Activated naive CD4-positive, alpha-beta T cell treated with anti-CD3 and anti-CD28 coated beads for 36 hours (primary cell): ENCODE results near the gene KCNJ6. TPM values are rescaled to one million over a fixed set of nuclear protein-coding genes. Genes with fewer than 3 reads are reported as not detected.
"Not testable (repeated sequence)": the region's sequence is repeated elsewhere in the genome, so short reads cannot be mapped to it uniquely, and the experiment has no call there.

ENCODE experiments used
- CTCF ChIA-PET: fragments of 350-600 bp; sonication (Branson Sonifier 250); formaldehyde crosslinking; loops from one replicate; lab custom pipeline; 2021; ENCODE audit warnings: antibody characterized with exemption; lab: Charles Lee
- DNase-seq: peaks from one replicate; pipeline ENCODE4 v3.0.0-alpha.2; 2020
- H3K27ac Mint-ChIP-seq: one replicate; pipeline ENCODE4 v1.8.0; 2021; ENCODE audit warnings: mild to moderate bottlenecking, mixed read lengths
- H3K27me3 Mint-ChIP-seq: one replicate; pipeline ENCODE4 v1.8.0; 2021; ENCODE audit warnings: low read depth, mixed read lengths
- H3K36me3 Mint-ChIP-seq: one replicate; pipeline ENCODE4 v1.8.0; 2021; ENCODE audit warnings: low read depth, mixed read lengths
- H3K4me1 Mint-ChIP-seq: one replicate; pipeline ENCODE4 v1.8.0; 2021; ENCODE audit warnings: low read depth, mixed read lengths
- H3K4me3 Mint-ChIP-seq: one replicate; pipeline ENCODE4 v1.8.0; 2021; ENCODE audit warnings: mild to moderate bottlenecking, moderate library complexity, mixed read lengths
- H3K9me3 Mint-ChIP-seq: one replicate; pipeline ENCODE4 v1.8.0; 2021; ENCODE audit warnings: mixed read lengths
- intact Hi-C: fragments of 100-400 bp; cut with micrococcal nuclease; formaldehyde crosslinking; loops from one replicate; pipeline ENCODE4 v1.15.1; 2023
- total RNA-seq, 2 experiments: library from RNA; stranded (reverse); gene quantifications; one replicate each; pipeline ENCODE4 v1.2.3, GENCODE V29; 2021

The KCNJ6 gene
- total RNA-seq, 2 experiments from 2014 or later, result not detected

DNA sequence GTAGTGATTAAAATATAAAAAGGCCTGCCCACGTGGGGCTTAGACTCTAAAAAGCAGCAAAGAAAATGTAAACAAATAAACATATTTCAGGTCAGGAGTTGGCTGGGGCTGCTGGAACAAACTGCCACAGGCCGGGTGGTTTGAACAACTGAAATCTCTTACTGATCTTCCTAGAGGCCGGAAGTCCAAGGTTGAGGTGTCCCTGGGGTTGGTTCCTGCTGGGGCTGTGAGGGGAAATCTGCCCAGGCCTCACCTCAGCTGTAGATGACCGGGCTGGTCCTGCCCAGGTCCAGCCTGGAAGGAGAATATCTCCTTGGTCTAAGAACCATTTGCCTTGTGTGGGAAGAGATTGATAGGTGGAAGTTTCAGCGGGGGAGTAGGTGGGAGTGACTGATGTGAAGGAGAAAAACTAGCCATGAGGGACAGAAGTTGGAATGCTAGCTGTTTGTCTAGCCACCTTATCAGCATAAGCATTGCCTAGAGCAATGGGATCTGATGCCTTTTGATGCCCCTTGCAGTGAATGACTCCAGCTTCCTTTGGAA is 328.6 kb downstream of the KCNJ6 start:
- Mint-ChIP-seq H3K36me3 (no peaks in the 10 kb centered on the region), H3K4me1 (peaks cover 6% of the 10 kb centered on the region), H3K27me3 (no peaks in the 10 kb centered on the region), H3K9me3 (no peaks in the 10 kb centered on the region), H3K27ac (no peak overlapping the region), H3K4me3 (no peak overlapping the region)
- CTCF ChIA-PET, result no interaction called here
- intact Hi-C loops, result no loop called here
- no peak for DNase-seq

DNA sequence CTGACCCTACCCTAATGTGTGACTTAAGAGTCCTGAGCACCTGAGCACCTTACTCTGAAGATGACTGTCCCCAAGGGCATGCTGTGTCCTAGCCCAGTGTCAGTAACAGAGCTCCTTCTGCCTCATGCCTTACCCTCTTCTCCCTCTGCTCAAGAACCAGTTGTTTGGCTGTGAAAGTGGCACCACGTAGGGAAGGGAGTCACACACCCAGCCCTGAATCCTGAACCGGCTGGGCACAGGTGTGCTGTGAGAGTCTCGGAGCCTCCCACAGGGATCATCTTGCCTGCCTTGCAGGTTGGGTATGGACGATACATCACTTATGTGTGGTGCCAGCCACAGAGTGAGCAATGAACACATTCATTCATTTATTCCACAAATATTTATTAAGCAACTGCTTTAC is 329.1 kb downstream of the KCNJ6 start:
- peaks cover 6% of the 10 kb centered on the region for H3K4me1 Mint-ChIP-seq

DNA sequence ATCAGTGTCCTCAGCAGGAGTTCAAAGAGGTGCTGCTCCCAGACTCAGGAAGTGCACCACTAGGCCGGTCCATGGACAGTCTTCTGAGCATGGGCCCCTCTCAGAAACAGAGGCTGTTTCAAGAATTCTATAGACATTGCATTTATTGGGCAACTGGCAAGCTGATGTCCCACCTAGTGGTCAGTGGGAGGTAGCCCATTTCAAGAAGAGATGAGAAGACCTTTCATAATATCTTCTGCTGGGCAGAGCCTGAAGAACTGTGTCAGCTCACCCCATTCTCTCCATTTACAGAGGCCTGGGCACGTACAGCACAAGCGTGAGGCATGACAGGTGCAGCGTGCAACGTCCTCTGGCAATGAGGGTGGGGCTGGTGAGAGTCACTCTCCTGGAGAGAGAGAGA is 333.7 kb downstream of the KCNJ6 start:
- H3K27me3 Mint-ChIP-seq, result peaks cover 5% of the 10 kb centered on the region
- intact Hi-C loops, result loop anchor here (5.0 kb wide), 2 partner anchors 360 to 415 kb away; no protein-coding TSS in a partner anchor
- DNase-seq, result peak; percentile 35
- no peaks in the 10 kb centered on the region for H3K36me3 Mint-ChIP-seq
- peaks cover 6% of the 10 kb centered on the region for H3K4me1 Mint-ChIP-seq
- H3K4me3 Mint-ChIP-seq, result no peak overlapping the region
- H3K27ac Mint-ChIP-seq, result peak overlapping the region; percentile 19
- CTCF ChIA-PET, result no interaction called here
- H3K9me3 Mint-ChIP-seq, result peaks cover 14% of the 10 kb centered on the region

More for the DNA sequence above, 329.1 kb downstream of the KCNJ6 start:
- no peaks in the 10 kb centered on the region for H3K9me3 Mint-ChIP-seq
- H3K4me3 Mint-ChIP-seq, result no peak overlapping the region
- no peaks in the 10 kb centered on the region for H3K27me3 Mint-ChIP-seq
- H3K27ac Mint-ChIP-seq, result no peak overlapping the region
- intact Hi-C loops, result no loop called here
- H3K36me3 Mint-ChIP-seq, result no peaks in the 10 kb centered on the region
- no peak for DNase-seq
- CTCF ChIA-PET, result no interaction called here

DNA sequence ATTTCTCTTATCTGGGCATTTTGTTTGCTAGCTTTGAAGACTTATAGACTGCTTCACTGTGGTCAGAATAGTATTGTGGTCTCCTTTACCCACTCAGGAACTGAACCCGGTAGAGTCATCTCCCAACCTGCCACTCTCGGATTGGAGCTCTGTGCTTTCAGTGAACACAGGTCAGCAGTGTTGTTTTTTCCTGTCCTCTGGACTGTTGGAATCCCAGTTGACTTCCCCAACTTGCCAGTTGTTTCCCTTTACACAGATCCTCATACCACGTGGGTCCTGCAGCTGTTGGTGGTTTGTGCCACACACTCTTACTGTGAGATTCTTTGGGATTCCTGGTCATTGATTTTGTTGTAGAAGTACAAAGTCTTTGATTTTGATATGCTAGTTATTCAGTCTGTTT is 335.6 kb downstream of the KCNJ6 start:
- Mint-ChIP-seq H3K4me1 (peaks cover 6% of the 10 kb centered on the region), H3K27ac (no peak overlapping the region), H3K36me3 (no peaks in the 10 kb centered on the region), H3K4me3 (no peak overlapping the region), H3K27me3 (peaks cover 5% of the 10 kb centered on the region), H3K9me3 (peaks cover 14% of the 10 kb centered on the region)
- no peak for DNase-seq
- CTCF ChIA-PET, result no interaction called here
- intact Hi-C loops, result loop anchor here (5.0 kb wide), 2 partner anchors 358 to 413 kb away; no protein-coding TSS in a partner anchor

DNA sequence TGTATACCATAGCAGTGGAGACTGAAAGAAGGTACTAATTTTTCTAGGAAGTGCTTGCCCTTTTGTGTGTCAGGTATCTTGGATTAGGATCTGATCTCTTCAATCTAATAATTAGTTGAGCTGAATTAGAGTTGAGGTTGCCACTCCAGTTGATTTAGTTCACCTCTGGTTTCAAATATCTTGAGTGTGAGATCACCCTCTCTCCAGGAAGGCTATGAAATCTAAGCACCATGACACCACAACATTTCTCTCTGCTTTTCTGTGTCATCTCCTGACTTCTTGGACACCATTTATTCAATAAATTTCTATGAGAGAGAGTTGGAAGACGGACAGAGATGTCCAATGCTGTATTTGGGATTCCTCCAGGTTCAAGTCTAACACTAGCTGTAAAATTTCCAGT is 336.9 kb downstream of the KCNJ6 start:
- Mint-ChIP-seq H3K36me3 (no peaks in the 10 kb centered on the region), H3K4me3 (no peak overlapping the region), H3K4me1 (peaks cover 6% of the 10 kb centered on the region), H3K27ac (no peak overlapping the region), H3K9me3 (peaks cover 14% of the 10 kb centered on the region), H3K27me3 (peaks cover 5% of the 10 kb centered on the region)
- intact Hi-C loops, result no loop called here
- DNase-seq, result no peak
- CTCF ChIA-PET, result no interaction called here

DNA sequence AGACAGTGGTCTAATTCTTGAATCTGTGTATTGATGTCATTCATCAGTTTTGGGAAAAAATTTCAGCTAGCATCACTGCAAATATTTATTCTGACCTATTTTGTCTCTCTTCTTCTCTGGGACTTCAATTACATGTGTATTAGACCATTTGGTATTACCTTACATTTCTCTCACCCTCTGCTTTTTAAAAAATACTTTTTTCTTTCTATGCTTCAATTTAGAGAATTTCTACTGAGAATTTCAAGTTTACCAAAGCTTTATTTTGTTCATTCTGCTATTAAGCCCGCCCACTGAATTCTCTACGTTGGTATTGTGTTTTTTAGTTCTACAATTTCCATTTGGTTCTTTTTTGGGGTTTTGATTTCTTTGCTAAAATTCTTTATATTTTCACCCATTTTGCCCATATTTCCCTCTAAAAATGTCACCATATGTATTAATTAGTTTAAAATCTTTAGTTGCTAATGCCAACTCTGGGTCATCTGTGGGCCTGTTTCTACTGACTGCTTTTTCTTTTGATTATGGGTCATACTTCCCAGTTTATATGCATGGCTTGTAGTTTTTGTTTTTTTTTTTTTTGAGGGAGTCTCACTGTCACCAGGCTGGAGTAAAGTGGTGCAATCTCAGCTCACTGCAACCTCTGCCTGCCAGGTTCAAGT is 337.7 kb downstream of the KCNJ6 start:
- Mint-ChIP-seq H3K9me3 (peaks cover 14% of the 10 kb centered on the region), H3K4me3 (no peak overlapping the region), H3K4me1 (peaks cover 6% of the 10 kb centered on the region), H3K27me3 (peaks cover 5% of the 10 kb centered on the region), H3K27ac (no peak overlapping the region), H3K36me3 (no peaks in the 10 kb centered on the region)
- intact Hi-C loops, result no loop called here
- CTCF ChIA-PET, result no interaction called here
- DNase-seq, result no peak

DNA sequence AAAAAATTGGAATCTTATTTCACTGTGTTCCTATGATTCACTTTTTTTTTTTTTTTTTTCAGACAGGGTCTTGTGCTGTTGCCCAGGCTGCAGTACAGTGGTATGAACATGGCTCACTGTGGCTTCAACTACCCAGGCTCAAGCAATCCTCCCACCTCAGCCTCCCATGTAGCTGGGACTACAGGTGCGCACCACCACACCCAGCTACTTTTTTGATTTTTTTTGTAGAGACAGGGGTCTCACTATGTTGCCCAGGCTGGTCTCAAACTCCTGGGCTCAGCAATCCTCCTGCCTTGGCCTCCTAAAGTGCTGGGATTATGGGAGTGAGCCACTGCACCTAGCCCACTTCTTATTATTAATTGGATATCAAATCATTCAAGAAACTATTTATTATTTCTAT is 339.3 kb downstream of the KCNJ6 start:
- H3K4me1 Mint-ChIP-seq, CTCF ChIA-PET, H3K27ac Mint-ChIP-seq, H3K36me3 Mint-ChIP-seq, DNase-seq, intact Hi-C loops, H3K4me3 Mint-ChIP-seq, H3K27me3 Mint-ChIP-seq: not testable (repeated sequence)
- H3K9me3 Mint-ChIP-seq, result peaks cover 14% of the 10 kb centered on the region

DNA sequence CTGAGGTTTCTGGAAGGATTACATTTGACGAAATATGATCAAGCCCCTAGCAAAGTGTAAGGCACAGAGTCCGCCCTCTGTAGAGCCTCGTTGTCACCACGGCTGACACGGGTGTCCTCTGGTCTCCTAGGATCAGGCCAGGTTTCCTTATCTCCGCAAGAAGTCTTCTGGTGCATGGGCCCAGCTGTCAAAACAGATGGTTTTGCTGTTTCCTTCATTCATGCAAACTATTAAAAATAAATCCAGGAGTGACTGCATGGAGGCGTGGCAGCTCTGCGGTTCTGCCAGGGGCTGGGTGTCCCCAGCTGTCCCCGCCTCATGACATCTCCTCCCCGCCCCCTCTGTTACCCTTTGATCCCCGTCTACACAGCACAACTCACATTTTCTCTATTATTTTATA is 340.7 kb downstream of the KCNJ6 start:
- Mint-ChIP-seq H3K27ac (no peak overlapping the region), H3K4me3 (no peak overlapping the region), H3K9me3 (peaks cover 14% of the 10 kb centered on the region), H3K36me3 (no peaks in the 10 kb centered on the region), H3K27me3 (peaks cover 2% of the 10 kb centered on the region), H3K4me1 (no peaks in the 10 kb centered on the region)
- CTCF ChIA-PET, result interaction anchor here (1.0 kb wide), 1 partner anchor 20 kb away, joined by 3 read pairs; no protein-coding TSS in a partner anchor
- intact Hi-C loops, result no loop called here
- no peak for DNase-seq

DNA sequence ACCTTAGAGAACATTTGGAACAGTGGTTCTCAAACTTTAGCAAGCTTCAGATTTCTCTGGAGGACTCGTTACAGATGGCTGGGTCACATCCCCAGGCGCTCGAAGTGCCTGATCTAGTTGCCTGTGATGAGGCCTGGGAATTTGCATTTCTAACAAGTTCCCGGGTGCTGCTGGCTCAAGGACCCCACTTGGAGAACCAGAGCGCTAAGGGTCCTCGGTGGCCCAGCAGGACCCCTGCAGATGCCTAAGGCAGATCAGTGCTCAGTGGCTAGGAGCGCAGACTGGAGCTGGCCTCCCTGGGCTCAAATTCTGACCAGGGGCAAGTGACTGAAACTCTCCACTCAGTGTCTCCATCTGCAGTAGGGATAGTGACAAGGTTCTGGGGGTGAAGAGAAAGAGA is 341.5 kb downstream of the KCNJ6 start:
- H3K9me3 Mint-ChIP-seq, result peaks cover 14% of the 10 kb centered on the region
- no peaks in the 10 kb centered on the region for H3K36me3 Mint-ChIP-seq
- CTCF ChIA-PET, result no interaction called here
- H3K27me3 Mint-ChIP-seq, result no peaks in the 10 kb centered on the region
- intact Hi-C loops, result no loop called here
- no peak overlapping the region for H3K4me3 Mint-ChIP-seq
- no peaks in the 10 kb centered on the region for H3K4me1 Mint-ChIP-seq
- DNase-seq, result no peak
- no peak overlapping the region for H3K27ac Mint-ChIP-seq

DNA sequence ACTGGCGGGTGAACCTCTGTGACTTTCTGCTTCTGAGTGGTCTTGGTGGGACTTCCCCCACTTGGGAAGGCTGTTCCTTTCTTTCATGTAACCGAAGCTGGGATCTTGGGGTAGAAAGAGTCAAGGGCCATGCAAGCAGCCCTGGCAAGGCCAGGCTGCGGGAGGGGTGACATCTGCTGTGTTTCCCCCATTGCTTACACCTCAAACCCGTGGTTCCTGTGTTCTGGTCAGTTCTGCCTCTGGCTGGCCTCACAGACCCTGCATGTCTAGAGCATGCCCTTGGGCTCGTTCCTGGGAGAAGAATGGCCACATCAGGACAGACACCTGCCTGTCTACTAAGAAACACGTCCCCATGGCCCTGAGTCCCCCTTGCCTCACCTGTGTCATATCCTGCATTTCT is 341.9 kb downstream of the KCNJ6 start:
- CTCF ChIA-PET, result no interaction called here
- Mint-ChIP-seq H3K27me3 (no peaks in the 10 kb centered on the region), H3K4me1 (no peaks in the 10 kb centered on the region), H3K27ac (no peak overlapping the region), H3K36me3 (no peaks in the 10 kb centered on the region), H3K9me3 (peaks cover 14% of the 10 kb centered on the region), H3K4me3 (no peak overlapping the region)
- DNase-seq, result no peak
- intact Hi-C loops, result no loop called here

DNA sequence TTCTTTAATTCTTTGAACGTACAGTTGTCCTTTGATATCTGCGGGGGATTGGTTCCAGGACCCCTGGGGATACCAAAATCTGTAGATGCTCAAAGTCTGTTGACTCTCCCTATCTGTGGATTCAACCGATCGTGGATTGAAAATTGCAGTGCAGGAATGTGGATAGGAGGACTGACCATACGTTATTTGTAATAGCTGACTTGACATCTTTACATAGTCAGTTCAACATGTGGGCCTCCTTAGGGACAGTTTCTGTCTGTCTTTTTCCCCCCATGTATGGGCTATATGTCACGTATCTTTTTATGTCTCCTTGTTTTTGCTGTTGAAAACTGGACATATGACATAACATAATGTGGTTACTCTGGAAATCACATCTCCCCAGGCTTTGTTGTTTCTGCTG is 344.8 kb downstream of the KCNJ6 start:
- CTCF ChIA-PET, result no interaction called here
- intact Hi-C loops, result no loop called here
- DNase-seq, result no peak
- Mint-ChIP-seq H3K9me3 (no peaks in the 10 kb centered on the region), H3K4me3 (no peak overlapping the region), H3K36me3 (no peaks in the 10 kb centered on the region), H3K4me1 (no peaks in the 10 kb centered on the region), H3K27me3 (no peaks in the 10 kb centered on the region), H3K27ac (no peak overlapping the region)

DNA sequence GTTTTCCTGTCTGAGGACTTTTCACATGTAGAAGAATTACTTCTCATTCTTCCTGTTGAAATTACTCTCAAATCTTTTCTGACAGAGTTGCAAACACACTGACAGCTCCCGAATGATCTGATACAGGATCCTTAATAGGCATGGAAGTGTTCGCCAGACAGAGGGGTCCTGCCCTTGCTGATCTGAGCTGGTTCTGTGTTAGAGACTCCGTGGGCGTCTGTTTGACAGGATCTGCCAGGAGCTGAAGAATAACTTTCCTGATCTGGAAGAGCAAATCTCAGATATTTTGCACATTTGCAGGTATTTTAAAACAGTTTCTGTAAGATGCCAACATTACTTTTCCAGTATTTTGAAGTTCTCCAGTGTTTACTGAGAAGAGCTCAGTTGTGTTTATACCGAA is 347.3 kb downstream of the KCNJ6 start:
- Mint-ChIP-seq H3K9me3 (no peaks in the 10 kb centered on the region), H3K4me1 (peaks cover 16% of the 10 kb centered on the region), H3K27ac (no peak overlapping the region), H3K27me3 (no peaks in the 10 kb centered on the region), H3K36me3 (no peaks in the 10 kb centered on the region), H3K4me3 (no peak overlapping the region)
- intact Hi-C loops, result loop anchor here (10.0 kb wide), 1 partner anchor 584 kb away; no protein-coding TSS in a partner anchor
- CTCF ChIA-PET, result interaction anchor here (1.1 kb wide), 1 partner anchor 40 kb away, joined by 3 read pairs; no protein-coding TSS in a partner anchor
- DNase-seq, result no peak

DNA sequence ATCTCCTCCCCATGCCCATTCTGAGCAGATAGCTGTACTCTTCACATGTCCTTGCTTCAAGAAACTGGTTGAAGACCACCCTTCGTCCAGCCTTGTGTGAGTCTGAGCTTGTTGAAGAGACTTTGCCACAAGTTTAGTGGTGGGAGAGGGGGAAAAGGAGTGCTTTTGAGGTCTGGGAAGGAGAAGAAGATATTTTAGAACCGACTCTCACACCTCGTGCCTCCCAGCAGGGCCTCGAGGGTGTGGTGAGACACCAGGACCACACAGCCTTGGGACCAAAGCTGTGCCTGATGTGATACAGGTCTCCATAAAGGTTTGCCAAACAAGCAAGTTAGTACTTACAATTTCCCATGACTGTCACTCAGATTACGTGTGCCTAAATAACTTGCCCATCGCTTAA is 347.8 kb downstream of the KCNJ6 start:
- no peaks in the 10 kb centered on the region for H3K36me3 Mint-ChIP-seq
- DNase-seq, result no peak
- no peak overlapping the region for H3K4me3 Mint-ChIP-seq
- no peaks in the 10 kb centered on the region for H3K27me3 Mint-ChIP-seq
- H3K9me3 Mint-ChIP-seq, result no peaks in the 10 kb centered on the region
- CTCF ChIA-PET, result interaction anchor here (1.1 kb wide), 1 partner anchor 41 kb away, joined by 3 read pairs; no protein-coding TSS in a partner anchor
- peaks cover 16% of the 10 kb centered on the region for H3K4me1 Mint-ChIP-seq
- no peak overlapping the region for H3K27ac Mint-ChIP-seq
- intact Hi-C loops, result loop anchor here (10.0 kb wide), 1 partner anchor 584 kb away; no protein-coding TSS in a partner anchor
